Thyroid gland (tissue), 4 donors: Measurements from ENCODE around the gene PADI6.

Experiments
- CTCF ChIP-seq, 6 experiments: fragments of 200-600 bp in 3 of 6; fragments of 450-650 bp in 3 of 6; sonication (generic) in 3 of 6; IDR thresholded peaks; one replicate each; pipeline ENCODE4 v1.5.1; 2016 to 2019; ENCODE audit warnings: antibody characterized with exemption in 6 of 6, mild to moderate bottlenecking in 2 of 6, inconsistent platforms in 1 of 6, moderate library complexity in 1 of 6
- POLR2A ChIP-seq, 2 donors: fragments of 450-650 bp; IDR thresholded peaks; one replicate each; pipeline ENCODE4 v1.6.1; 2017; ENCODE audit warnings: antibody characterized with exemption in 2 of 2, mild to moderate bottlenecking in 2 of 2, moderate library complexity in 1 of 2

DNA sequence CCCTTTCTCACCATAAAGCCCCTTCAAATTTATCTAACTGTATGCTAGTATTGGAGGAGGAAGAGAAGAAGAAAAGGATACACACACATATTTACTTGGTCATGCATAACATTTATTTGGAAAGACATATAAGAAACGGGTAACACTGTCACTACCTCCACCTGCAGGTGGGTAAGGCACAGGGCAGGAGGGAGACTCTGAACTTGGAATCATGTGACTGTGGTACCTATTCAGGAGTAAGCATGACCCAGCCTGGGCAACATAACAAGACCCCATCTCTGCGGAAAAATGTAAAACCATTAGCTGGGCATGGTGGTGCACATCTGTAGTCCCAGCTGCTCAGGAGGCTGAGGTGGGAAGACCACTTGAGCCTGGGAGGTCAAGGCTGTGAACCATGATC lies 1.4 kb upstream of the PADI6 start:
- TF ChIP-seq CTCF (IDR thresholded peaks at IDR 0.05) (peak in 1 of 6 experiments; percentile 12), POLR2A (IDR thresholded peaks at IDR 0.05) (no peak)
